ENCODE results near the gene VARS1.
A peak's percentile ranks its signal among the peaks of the same experiment; 100 is the strongest.
"Not testable (repeated sequence)": the region's sequence is repeated elsewhere in the genome, so short reads cannot be mapped to it uniquely, and the experiment has no call there.

Gene VARS1

DNA sequence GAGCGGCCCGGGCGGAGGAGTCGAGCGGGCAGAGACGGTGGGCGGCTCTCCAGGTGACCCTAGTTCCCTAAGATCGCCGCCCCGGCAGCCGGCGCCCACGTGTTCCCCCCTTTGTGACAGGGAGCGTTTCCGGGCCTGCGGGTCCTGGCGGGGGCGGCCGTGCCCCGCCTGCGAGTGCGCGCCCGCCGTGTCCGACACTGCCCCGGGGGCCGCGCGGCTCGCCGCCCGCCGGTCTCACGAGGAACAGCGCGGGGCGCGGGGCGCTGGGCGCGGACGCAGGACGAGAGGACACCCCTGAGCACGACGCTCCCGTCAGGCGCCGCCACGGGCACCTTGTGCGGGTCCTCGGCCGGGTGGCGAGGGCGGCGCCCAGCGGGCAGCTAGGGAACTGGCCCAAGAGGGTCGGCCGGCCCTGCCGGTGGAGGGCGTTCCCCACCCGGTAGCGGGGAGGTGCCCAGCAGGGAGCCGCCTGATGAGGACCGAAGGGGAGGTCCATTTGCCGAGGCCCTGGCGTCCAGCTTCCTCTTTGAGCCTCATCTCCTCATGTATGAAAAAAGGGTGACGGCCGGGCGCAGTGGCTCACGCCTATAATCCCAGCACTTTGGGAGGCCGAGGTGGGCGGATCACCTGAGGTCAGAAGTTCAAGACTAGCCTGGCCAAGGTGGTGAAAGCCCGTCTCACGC is at the start of gene VARS1:
VARS1 (minus strand) TSS at position 137 of the 683 bp plus-strand sequence. CDS start 535 bp downstream, outside the sequence.
- peak; percentile 90 for DNase-seq

DNA sequence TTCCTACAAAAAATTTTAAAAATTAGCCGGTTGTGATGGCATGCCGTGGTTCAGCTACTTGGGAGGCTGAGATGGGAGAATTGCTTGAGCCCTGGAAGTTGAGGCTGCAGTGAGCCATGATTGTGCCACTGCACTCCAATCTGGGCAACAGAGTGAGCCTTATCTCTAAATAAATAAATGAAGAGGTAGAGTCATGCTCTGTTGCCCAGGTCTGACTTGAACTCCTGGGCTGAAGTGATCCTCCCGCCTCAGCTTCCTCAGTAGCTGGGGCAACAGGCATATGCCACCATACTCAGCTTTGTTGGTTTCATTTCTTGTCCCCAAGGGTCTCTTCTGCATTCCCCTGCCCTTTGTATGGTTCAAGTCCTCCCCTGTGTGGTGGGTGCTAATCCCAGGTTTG is 49.0 kb upstream of the VARS1 start:
- no peak for DNase-seq

GRCh38 chr6:31842053-31842452 is 46.5 kb upstream of the VARS1 start:
- no peak for DNase-seq

DNA sequence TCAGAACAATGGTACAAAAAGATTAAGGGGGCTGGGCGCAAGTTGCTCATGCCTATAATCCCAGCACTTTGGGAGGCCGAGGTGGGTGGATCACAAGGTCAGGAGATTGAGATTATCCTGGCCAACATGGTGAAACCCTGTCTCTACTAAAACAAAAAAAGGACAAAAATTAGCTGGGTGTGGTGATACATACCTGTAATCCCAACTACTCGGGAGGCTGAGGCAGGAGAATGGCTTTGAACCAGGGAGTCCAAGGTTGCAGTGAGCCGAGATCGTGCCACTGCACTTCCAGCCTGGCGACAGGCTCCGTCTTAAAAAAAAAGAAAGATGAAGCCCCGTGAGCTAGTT is 44.2 kb upstream of the VARS1 start:
- not testable (repeated sequence) for DNase-seq

DNA sequence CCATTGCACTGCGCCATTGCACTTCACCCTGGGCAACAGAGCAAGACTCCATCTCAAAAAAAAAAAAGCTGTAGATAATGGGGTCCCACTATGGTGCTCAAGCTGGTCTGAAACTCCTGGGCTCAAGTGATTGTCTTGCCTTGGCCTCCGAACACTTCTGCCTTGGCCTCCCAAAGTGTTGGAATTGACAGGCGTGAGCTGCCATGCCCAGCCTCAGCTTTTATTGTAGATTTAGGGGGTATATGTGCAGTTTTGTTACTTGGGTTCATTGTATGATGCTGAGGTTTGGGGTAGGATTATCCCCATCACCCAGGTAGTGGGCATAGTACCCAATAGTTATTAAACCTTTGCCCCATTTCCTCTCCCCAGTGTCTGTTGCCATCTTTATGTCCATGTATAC is 43.4 kb upstream of the VARS1 start:
- no peak for DNase-seq

GRCh38 chr6:31838114-31838553 is 42.6 kb upstream of the VARS1 start:
- DNase-seq: not testable (repeated sequence)

- no peak for DNase-seq
Measured at GRCh38 chr6:31837369-31838113, 42.0 kb upstream of the VARS1 start.

GRCh38 chr6:31836474-31837368 is 41.2 kb upstream of the VARS1 start:
- DNase-seq: no peak

- no peak for DNase-seq
Measured at GRCh38 chr6:31836047-31836473, 40.5 kb upstream of the VARS1 start.

DNA sequence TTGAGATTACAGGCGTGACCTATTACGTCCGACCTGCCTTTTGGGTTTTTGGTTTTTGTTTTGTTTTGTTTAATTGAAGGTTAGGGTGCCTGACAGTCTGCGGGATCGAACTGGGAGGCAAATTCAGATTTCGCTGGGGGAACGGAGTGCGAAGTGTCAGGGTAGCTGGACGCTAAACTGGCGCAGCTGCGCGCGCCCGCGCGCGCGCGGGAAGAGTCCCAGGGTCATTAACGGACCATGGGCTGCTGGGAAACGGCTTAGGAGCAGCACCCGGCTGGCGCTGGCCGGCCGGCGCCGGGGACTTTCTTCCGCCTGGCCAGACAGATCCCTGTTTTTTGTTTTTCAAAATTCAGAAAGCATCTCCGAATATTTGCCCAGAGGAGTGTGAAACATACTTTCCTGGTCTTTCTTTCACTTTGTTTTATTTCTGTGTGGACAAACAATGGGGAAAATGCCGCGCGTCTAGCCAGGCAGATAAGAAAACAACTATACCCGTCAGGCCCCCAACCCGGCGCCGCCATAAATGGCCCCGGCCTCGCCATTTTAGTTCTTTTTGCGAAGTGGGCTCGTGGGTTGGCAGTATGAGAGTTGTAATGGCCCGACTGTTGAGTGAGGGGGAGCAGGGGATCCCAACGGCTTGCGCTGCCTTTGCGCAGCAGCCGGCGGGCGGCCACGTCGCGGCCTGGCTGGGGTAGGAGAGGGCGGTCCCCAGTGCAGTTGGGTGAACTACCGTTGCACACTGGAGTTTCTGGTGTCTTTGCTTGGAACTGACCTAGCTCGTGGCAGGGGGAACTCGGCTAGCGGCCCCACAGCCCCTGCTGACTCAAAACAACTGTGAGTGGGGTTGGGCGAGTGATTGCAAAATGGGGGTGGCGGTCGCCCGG is 39.1 kb upstream of the VARS1 start:
- peak; percentile 78 for DNase-seq

DNA sequence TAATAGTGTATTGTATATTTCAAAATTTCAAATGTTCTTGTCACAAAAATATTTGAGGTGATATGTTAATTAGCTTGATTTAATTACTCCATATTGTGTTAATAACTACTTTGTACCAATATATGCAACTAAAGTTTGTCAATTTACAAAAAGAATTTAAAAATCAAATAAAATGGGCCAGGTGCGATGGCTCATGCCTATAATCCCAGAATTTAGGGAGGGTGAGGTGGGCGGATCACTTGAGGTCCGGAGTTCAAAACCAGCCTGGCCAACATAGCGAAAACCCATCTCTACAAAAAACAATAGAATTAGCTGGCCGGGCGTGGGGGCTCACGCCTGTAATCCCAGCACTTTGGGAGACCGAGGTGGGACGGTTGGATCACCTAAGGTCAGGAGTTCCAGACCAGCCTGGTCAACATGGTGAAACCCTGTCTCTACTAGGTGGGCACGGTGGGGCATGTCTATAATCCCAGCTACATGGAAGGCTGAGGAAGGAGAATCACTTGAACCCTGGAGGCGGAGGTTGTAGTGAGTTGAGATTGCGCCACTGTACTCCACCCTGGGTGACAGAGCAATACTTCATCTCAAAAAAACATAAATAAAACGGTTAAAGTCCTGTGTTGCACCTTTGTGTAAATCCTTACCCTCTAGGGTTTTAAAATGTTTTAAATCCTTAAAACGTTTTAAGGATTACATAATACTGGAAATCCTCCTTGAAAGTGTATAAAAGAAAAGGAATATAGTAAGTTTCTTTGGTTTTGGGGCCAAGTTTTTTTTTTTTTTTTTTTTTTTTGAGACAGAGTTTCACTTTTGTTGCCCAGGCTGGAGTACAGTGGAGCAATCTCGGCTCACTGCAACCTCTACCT is 36.0 kb upstream of the VARS1 start:
- peak; percentile 52 for DNase-seq

DNA sequence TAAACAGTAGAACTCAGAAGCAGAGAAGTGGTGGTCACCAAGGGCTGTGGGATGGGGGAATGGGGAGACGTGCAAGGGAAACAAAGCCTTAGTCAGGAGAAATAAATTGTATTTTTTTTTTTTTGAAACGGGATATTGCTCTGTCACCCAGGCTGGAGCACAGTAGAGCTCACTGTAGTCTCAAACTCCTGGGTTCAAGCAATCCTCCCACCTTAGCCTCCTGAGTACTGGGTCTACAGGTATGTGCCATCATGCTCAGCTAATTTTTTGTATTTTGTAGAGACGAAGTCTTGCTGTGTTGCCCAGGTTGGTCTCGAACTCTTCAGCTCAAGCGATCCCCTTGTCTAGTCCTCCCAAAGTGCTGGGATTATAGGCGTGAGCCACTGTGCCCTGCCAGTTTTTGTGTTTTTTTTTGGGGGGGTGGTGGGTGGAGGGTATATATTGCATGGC is 35.4 kb upstream of the VARS1 start:
- peak; percentile 24 for DNase-seq

DNA sequence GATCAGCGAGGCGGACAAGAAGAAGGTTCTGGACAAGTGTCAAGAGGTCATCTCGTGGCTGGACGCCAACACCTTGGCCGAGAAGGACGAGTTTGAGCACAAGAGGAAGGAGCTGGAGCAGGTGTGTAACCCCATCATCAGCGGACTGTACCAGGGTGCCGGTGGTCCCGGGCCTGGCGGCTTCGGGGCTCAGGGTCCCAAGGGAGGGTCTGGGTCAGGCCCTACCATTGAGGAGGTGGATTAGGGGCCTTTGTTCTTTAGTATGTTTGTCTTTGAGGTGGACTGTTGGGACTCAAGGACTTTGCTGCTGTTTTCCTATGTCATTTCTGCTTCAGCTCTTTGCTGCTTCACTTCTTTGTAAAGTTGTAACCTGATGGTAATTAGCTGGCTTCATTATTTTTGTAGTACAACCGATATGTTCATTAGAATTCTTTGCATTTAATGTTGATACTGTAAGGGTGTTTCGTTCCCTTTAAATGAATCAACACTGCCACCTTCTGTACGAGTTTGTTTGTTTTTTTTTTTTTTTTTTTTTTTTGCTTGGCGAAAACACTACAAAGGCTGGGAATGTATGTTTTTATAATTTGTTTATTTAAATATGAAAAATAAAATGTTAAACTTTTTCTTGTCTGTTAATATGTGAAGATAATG is 34.2 kb upstream of the VARS1 start:
- no peak for DNase-seq

DNA sequence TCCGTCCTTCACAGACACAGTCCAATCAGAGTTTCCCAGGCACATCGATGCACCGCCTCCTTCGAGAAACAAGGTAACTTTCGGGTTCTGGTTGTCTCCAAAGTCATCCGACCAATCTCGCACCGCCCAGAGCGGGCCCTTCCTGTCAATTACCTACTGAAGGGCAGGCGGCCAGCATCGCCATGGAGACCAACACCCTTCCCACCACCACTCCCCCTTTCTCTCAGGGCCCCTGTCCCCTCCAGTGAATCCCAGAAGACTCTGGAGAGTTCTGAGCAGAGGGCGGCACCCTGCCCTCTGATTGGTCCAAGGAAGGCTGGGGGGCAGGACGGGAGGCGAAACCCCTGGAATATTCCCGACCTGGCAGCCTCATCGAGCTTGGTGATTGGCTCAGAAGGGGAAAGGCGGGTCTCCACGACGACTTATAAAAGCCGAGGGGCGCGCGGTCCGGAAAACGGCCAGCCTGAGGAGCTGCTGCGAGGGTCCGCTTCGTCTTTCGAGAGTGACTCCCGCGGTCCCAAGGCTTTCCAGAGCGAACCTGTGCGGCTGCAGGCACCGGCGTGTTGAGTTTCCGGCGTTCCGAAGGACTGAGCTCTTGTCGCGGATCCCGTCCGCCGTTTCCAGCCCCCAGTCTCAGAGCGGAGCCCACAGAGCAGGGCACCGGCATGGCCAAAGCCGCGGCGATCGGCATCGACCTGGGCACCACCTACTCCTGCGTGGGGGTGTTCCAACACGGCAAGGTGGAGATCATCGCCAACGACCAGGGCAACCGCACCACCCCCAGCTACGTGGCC is 31.9 kb upstream of the VARS1 start, which contains the start of gene HSPA1B:
HSPA1B (plus strand) TSS at position 453 of the 794 bp plus-strand sequence; CDS start at position 666, 213 bp downstream.
- DNase-seq: peak; percentile 96

- no peak for DNase-seq
Measured at GRCh38 chr6:31826793-31827285, 31.3 kb upstream of the VARS1 start.

DNA sequence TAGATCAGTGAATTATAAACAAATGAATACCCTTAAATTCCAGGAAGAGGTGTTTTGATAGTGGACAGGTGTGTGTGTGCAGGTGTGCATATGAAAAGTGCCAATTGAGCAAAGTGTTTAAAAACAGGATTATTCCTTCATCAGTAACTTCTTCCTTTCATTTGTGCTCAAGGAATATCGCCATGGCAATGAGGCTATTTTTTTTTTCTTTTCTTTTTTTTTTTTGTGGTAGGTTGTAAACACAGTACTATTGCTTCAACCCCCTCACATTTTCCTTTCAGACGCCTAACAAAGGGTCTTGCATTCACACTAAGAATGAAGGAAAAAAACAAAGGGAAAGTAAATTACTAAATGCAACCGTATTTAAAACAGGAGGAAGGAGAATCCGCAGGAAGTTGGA is 30.0 kb upstream of the VARS1 start:
- no peak for DNase-seq

DNA sequence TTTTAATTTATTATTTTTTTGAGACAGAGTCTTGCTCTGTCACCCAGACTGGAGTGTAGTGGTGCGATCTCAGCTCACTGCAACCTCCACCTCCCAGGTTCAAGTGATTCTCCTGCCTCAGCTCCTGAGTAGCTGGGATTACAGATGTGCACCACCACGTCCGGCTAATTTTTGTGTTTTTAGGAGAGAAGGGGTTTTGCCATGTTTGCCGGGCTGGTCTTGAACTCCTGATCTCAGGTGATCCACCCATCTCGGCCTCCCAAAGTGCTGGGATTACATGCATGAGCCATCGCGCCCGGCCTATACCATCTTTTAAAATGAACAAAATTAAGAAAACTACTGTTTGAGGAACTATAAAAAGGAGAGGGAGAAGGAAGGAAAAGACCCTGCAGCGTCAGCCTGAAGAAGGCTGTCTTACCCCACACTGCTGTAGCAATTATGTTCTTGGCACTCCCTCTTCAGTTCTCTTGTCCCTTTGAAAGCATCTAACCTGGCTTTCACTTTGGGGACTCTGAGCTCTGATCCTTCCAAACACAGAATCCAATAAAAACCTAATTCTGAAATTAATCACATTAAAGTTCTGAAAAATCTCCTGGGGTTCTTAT is 28.1 kb upstream of the VARS1 start:
- DNase-seq: not testable (repeated sequence)

DNA sequence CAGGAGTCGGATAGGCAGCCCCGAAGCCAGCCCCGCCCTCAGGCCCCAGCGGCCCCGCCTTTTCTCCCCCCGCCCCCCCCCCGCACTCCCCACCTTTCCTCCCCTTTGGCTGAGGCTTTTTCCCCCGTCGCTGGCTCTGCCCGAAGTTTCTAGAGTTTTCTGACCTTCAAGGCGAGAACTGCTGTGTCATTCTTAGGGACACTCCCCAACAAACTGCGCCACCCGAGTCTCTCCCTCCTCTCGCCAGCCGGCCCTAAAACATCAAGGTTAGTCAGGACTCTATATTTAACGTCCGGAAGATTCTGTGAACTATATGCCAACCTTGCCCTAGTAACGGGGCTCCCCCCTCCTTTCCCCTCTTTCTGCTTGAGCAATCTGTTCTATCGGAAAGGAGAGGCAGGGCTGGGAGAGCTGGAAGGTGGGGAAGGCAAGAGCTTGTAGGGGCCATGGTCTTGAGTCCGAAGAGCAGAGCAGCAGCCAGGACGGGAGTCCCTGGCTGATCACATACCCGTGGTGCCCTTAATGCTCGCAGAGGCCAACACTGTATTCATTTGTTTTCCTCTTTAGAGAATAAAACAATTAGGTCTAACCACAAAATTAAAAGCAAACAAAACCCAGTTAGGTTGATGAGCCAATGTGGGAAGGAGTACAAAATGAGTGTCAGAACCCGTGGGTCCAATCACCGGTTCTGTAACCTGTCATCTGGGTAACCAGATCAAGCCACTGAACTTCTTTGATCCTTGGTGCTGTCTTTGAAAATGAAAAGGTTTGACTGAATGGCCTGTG is 26.7 kb upstream of the VARS1 start:
- peak; percentile 76 for DNase-seq
